HG03439 (cell line): ENCODE results near the gene SLC35G3.
"Not testable (repeated sequence)": the region's sequence is repeated elsewhere in the genome, so short reads cannot be mapped to it uniquely, and the experiment has no call there.

Experiments
- ATAC-seq: cut with Tn5 transposase; IDR thresholded peaks from one replicate; pipeline ENCODE4 v1.9.1; 2021; ENCODE audit warnings: mild to moderate bottlenecking, moderate library complexity; ENCODE audit not compliant: unreplicated experiment

SLC35G3 gene

DNA sequence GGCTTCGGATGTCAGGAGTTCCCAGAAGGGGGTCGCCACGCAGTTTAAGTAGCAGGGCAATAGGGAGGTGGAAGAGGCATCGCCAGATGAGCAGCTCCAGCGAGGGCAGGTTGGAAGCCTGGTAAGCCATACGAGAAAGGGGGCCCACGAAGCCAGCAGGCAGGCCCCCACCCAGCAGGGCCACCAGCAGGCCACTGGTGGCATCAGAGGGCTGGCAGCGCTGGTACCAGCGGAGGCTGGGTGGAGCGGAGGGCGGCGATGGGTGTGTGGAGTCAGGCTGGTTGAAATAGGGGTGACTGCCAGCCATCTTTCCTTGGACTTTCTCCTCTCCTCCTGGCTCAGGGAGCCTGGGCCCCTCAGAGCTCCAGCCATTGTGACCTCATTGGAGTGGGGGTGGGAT is at the start of gene SLC35G3:
Gene SLC35G3, minus strand, starts transcription at position 393 of the 400 bp plus-strand sequence. Its CDS starts 86 bp downstream, at position 307.
- not testable (repeated sequence) for ATAC-seq

DNA sequence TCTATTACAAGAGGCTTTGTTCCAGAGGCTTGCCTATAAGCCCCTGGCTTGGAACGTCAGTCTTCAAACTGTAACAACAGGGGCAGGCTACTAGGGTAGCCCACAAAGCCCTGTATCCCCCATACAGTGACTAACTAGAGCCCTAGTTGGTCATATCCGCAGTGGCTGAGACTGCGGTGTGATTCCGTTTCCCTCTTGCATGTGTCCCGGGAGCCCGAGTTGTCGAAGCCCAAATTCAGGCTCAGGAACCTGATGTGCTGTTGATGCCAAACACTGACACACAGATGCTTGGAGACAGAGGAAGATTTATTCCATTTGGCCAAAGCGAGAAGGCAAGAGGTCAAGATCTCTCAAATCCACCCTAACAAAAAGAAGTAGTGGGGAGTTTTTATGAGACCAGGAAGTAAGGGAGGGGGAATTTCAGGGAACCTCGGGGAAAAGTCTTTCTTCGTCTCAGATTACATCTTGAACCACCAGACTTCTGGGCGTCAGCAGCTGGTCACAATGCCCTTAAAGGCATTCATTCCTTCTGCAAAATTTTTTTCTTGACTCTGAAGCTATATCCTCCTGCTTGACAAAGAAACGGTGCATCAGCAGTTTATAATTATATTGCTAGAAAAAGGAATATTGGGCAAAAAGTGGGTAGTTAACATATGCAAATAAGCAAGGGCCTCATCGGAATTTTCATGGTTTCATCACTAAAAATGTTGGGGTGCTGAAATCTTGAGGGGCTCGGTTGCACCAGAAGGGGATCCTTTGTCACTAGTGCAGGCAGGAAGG is 49.6 kb upstream of the SLC35G3 start:
- ATAC-seq, result no peak

DNA sequence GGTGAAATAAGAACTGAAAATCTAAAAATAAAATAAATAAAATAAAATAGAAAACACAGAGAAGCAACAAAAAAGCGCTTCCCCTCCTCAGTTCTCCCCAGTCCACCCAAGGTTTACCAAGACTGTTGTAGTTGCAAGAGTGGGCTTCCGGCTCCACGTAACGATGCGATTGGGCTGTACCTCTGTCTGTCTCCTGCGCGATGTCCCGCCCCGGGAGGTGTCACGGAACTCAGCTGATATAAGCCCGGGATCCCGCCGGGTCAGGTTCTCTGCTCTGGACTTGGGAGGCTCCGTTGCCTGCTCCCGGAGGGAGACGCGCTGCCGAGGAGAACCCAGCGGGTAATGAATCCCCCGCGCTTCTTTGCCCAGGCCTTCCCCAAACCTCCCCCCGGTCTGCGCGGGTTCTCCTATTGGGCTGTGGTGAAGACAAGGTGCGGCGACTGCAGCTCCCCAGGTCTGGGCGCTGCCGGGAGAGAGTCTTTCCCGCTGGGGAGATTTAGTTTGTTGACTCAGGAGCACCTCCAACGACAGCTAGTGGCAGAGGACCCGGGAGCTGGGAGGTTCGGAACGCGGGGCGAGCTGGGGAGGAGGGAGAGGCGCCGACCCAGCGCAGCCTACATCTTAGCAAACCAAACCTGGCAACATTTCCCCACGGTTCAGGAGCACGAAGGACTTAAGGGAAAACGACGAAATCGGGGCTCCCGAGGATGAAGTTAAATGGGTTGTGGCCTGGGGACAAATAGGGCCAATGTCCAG is 48.8 kb upstream of the SLC35G3 start, which contains the start of gene SLFN5:
Gene SLFN5, plus strand, starts transcription at position 268 of the 756 bp plus-strand sequence. CDS start 15,619 bp downstream, outside the sequence.
- ATAC-seq, result peak; percentile 63

DNA sequence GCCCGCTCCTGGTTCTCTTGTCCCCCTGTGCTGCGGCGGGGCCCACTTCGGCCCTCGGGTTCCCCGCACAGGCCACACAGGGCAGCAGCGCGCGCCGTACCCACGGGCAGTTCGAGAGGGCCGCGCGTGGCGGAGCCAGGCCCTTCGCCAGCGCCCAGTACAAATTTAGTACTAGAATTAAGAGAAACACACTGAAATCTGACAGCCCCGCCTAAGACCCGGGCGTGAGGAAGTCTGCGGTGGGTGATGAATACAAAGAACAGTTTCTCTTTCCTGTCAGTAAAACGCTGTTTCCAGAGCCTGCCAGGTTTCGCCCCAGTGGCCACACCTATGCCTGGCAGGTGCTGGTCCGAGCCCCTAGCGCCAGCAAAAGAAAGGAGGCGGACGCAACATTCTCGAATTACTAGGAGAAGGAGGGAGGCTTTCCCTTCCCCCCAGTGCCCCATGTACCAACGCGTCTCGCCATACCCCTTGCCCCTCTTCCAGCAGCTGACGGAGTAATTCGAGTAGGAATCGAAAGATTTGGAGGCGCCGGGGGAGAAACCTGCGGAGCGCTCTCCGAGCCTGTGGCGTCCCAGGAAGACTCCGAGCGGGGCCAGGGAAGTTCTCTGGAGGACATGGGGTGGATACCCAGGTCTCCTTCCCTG is 48.1 kb upstream of the SLC35G3 start:
- ATAC-seq, result peak; percentile 53

DNA sequence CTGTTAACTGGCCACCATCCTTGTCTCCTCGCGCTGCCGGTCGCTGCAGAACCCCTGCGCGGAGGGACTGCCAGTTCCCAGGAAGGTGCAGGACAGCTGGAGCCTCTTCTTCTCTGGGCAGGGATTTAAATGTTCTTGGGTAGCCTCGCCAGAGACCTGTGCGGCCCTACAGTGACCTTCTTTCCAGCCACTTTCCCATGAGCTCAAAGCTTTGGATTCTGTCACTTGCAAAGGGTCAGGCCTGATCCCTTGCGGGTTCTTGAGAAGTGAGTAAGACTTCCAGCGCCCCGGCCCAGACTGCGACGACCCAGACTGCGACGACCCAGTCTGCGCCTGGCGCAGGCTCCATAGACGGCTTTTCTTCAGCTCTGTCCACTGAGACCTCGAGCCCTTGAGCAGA is 47.3 kb upstream of the SLC35G3 start:
- ATAC-seq, result no peak

DNA sequence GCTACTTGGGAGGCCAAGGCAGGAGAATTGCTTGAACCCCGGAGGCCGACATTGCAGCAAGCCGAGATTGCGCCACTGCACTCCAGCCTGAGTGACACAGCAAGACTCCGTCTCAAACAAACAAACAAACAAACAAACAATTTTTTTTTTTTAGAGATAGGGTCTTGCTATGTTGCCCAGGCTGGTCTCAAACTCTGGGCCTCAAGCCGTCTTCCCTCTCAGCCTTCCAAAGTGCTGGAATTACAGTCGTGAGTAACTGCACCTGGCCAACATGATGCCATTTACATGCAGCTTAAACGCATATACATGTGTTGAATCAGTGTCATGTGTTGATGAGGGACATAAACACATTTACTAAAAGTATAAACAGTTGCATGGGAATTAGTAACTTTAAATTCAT is 46.7 kb upstream of the SLC35G3 start:
- ATAC-seq, result no peak

DNA sequence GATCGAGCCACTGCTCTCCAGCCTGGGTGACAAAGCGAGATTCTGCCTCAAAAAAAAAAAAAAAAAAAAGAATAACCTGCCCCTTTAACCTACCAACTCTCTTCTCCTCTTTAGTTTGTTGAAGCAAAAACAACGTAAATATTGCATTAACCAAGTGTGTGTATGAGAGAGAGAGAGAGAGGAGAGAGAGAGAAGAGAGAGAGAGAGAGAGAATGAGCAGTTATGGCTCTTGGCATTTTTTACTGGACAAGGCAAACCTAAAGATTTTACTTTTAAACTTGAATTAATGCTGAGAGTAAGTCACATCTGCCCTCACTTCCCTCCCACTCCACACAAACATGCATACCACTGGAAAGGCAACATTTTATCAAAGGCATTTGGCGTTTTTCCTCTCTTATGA is 45.6 kb upstream of the SLC35G3 start:
- no peak for ATAC-seq

DNA sequence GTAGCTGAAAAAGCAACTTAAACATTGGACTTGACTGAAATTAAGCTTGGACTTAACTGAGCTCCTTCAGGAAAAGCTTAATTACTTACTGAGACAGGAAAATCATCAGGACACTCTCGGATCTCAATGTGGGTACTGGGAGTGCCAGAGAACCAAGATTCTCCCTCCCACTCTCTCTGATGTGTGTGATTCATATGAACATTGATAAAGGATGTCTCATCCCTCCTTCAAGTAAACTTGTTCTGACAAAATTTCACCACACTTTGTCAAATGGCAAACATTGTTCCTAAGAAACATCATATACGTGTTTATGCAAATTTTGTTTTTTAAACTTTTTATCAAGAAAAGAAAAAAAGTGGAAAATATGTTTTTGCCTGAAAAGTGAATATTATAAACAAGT is 44.6 kb upstream of the SLC35G3 start:
- no peak for ATAC-seq

DNA sequence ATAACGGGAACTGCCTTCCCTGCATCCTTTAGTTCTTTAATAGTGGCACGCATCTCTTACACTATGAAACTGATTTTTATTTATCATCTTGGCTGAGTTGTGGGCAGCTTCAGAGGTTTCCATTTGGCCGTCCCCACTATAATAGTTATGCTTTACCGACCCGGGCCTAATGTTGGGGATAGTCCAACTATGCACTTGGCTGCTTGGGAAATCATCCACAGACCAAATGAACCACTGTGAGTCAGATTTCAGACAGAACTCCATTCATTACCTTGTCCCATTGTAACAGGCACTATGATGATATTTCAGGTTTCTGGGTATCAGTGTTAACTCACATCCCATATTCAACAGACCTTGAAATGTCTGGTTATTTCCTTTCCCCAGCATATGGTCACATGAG is 42.6 kb upstream of the SLC35G3 start:
- ATAC-seq, result no peak

DNA sequence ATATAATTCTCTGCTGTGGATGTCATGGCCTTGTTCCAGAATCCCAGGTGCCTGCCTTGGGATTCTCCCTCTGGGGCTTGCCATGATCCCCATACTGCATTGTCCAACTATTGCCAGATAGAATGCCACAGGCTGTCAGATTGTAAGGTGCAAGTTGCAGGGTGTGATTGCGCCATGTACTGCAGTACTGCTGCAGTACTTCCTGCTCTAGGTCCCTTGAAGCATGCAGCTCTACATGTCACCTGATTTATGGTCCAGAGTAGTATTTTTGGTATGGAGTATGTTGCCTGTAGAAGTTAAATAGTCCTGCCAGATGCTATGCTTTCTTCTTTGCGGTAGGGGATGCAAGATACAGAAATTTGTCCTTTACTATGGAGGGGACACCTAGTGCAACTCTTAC is 41.7 kb upstream of the SLC35G3 start:
- ATAC-seq, result no peak

DNA sequence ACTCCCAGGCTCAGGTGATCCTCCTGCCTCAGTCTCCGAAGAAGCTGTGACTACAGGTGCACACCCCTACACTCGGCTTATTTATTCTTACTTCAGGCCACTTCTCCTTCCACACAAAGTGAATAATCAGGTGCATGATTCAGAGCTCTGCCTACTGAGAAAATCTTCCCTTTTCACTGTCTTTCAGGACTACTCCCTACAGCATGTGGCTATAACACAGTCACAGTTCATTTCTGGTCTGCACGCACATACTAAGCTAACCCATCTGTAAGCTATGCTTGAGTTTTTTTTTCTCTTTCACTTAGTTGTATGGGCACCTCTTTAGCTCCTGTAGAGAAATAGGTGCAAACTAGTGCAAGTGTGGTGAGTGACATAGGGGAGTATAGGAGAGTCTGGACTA is 41.1 kb upstream of the SLC35G3 start:
- no peak for ATAC-seq

DNA sequence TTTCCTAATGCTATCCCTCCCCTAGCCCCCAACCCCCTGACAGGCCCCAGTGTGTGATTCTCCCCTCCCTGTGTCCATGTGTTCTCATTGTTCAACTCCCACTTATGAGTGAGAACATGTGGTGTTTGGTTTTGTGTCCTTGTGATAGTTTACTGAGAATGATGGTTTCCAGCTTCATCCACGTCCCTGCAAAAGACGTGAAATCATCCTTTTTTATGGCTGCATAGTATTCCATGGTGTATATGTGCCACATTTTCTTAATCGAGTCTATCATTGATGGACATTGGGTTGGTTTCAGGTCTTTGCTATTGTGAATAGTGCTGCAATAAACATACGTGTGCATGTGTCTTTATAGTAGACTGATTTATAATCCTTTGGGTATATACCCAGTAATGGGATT is 40.1 kb upstream of the SLC35G3 start:
- not testable (repeated sequence) for ATAC-seq

DNA sequence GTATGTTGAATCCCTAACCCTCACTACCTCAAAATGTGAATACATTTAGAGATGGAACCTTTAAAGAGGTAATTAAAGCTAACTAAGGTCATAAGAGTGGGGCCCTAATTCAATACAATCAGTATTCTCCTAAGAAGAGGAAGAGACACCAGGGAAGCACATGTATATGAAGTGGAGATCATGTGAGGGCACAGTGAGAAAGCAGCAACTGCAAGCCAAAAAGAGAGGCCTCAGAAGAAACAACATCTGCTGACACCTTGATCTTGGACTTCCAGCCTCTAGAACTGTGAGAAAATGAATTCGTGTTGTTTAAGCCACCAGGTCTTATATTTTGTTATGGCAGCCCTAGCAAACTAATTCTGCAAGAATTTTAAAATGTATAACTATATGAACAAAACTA is 35.4 kb upstream of the SLC35G3 start:
- no peak for ATAC-seq

DNA sequence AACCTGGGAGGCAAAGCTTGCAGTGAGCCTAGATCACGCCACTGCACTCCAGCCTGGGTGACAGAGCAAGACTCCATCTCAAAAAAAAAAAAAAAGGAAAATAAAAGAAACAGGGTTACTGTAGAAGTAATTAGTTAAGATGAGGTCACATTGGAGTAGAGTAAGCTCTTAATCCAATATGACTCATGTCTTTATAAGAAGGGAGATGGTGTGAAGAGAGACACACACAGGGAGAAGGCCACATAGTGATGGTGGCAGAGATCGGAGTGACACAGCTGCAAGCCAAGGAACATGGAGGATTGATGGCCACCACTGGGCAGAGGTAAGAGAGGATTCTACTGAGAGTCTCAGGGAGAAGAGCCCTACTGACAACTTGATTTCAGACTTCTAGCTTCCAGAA is 33.4 kb upstream of the SLC35G3 start:
- no peak for ATAC-seq

DNA sequence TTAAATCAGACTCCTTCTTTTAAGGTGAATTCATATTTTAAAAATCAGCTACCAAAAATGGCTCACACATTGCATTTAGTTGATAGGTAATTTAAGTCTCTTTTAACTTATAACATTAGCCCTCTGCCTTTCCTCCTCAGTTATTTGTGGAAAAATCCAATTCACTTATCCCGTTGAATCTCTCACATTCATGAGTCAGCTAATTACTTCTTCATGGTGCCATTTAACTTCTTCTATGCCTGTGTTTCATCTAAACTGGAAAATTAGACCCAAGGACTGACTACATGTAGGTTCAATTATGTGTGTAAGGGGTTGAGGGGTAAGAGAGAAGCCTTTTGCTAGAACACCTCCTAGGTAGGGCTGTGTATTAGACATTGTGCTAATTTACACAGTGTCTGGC is 30.2 kb upstream of the SLC35G3 start:
- no peak for ATAC-seq

DNA sequence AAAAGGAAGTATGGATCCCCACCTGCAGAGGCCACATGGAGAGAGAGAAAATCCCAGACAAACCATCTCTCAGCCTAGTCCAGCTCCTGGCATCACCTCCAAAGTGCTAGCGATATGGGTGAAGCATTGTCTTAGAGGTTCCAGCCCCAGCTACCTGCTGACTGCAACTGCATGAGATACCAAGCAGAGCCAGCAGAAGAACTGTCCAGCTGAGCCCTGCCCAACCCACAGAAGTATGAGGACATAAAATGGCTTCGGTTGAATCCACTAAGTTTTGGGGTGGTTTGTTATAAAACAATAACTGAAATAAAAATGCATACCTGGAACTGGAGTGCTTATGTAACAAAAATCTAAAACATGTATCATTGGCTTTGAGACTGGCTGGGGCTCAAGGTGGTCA is 28.3 kb upstream of the SLC35G3 start:
- ATAC-seq, result no peak

DNA sequence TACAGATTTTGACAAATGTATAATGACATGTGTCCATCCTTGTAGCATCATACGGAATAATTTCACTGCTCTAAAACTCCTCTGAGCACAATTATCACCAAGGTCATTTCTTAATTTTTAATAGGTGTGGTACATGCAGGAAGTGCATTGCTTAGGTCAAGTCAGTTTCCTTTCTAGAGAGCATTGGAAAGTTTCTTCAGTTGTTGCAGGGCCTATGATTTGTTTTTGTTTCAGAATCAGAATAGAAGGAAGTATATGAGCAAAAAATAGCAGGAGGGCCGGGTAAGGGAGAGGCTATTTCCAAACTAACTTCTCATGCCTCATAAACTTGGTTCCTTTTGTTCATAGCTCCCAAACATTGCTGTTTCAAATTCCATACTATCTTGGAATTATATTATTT is 24.7 kb upstream of the SLC35G3 start:
- no peak for ATAC-seq

DNA sequence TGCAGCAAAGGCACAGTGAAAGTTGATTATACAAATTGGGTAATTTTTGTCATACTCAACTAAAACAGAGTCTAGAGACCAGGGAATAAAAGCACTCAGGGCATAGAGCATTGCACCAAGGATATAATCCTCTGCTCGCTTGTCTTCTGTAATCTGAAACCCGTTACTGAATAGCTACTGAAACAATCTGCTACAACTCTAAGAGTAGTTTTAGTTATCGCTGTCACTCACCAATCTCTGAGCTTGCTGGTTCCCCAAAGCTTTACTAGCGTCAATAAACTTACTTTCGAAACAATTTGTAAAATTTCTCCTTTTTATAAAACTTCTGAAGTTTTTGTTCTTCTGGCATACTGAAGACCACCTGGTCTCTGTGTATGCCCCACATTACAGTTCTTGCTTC is 22.9 kb upstream of the SLC35G3 start:
- no peak for ATAC-seq

DNA sequence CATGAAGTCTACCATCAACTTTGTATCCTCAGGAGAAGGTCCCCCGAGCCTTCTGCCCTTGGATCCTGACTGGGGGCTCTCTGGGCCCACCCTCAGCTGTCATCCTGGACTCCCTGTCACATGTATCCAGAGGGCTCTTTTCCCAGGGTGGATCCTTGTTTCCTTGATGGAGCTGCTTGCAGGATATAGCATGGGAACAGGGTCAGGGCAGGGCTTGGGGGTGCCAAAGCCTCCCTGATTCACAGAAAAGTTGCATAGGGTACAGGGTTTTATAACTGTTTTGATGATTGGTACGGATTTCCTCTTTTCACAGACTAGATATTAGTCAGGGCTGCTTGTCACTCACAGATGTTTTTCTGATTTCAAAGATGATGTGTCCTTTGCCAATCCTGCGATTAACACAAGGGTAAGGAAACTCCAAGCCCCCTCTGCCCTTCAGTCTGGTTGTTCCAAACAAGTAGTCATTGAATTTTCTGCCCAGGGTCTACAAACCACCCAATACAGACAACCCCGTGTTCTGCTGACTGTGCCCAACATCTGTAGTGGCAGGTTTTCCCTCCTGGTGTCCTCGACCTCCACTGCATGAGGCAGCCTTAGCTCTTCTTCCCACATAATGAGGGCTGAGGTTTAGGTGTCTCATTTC is 20.6 kb upstream of the SLC35G3 start:
- ATAC-seq, result no peak

DNA sequence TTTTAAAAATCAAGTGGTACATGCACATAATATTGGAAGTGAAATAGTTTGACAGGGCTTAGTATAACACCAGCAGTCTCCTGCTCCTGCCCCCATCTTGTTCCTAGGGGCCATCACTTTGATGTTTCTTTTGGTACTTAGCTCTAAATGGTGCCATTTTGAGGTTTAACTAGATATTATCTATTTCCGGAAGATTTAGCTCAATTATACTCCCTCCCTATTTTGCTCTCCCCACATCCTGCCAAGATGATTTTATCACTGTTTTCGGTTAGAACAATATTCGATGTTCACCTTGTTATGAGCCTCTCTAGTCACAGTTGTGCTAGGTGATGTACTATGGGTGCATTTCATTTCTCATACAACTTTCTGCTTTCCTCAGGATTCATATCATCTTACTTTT is 20.0 kb upstream of the SLC35G3 start:
- ATAC-seq, result no peak

DNA sequence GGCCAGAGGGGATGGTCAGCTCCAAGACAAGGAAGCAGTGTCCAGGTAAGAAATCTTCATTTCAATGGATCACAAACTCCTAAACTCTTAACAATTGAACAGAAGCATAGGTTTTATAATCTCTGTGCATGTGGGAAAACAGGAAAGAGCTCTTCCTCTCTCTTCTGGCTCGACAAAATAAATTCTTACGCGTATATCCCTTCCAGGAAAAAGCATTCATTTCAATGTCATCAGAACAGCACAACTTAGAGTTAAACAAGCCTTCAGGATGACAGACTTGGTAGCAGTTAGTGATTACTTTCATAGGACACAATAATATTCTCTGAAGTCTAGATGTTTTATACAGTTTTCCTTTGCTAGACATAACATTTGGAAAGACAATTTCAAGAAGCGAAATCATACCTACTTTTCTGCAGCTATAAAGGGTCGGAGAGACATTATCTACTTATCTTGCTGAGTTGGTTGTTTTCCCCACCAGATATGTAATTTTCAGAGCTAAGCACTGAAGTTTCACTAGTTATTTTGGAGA is 19.3 kb upstream of the SLC35G3 start:
- ATAC-seq, result no peak
